ENCODE results near the gene TIMM10.
A peak's percentile ranks its signal among the peaks of the same experiment; 100 is the strongest.
"Not testable (repeated sequence)": the region's sequence is repeated elsewhere in the genome, so short reads cannot be mapped to it uniquely, and the experiment has no call there.

The TIMM10 gene

GRCh38 chr11:57542582-57542981, 12.0 kb upstream of the TIMM10 start:
- DNase-seq (ENCODE audit: low spot score) (no peak), FAIRE-seq (no peak)

GRCh38 chr11:57541169-57541568, 10.6 kb upstream of the TIMM10 start:
- FAIRE-seq (no peak), DNase-seq (ENCODE audit: low spot score) (no peak)

GRCh38 chr11:57539342-57539741, 8.8 kb upstream of the TIMM10 start:
- no peak for DNase-seq (ENCODE audit: low spot score)
- FAIRE-seq, result peak; percentile 23

GRCh38 chr11:57536947-57537619, 6.5 kb upstream of the TIMM10 start, which contains the start of gene SMTNL1:
SMTNL1 (plus strand) TSS chr11:57537595; CDS start chr11:57542643, 5,048 bp downstream.
- DNase-seq (ENCODE audit: low spot score), result no peak
- no peak for FAIRE-seq

GRCh38 chr11:57534449-57534848, 3.9 kb upstream of the TIMM10 start:
- not testable (repeated sequence) for DNase-seq (ENCODE audit: low spot score); FAIRE-seq

GRCh38 chr11:57530215-57530595, 349 bp downstream of the TIMM10 start:
- DNase-seq (ENCODE audit: low spot score) (no peak), FAIRE-seq (no peak)

- DNase-seq (ENCODE audit: low spot score) (no peak), FAIRE-seq (no peak)
Measured at GRCh38 chr11:57529012-57529411, 1.5 kb downstream of the TIMM10 start.

GRCh38 chr11:57527056-57527631, 3.4 kb downstream of the TIMM10 start:
- FAIRE-seq, result no peak
- DNase-seq (ENCODE audit: low spot score), result peak; percentile 46

- FAIRE-seq, result no peak
- no peak for DNase-seq (ENCODE audit: low spot score)
Measured at GRCh38 chr11:57523419-57523818, 7.1 kb downstream of the TIMM10 start.

- FAIRE-seq (no peak), DNase-seq (ENCODE audit: low spot score) (no peak)
Measured at GRCh38 chr11:57521116-57521515, 9.4 kb downstream of the TIMM10 start.

GRCh38 chr11:57516061-57516443, 14.5 kb downstream of the TIMM10 start:
- FAIRE-seq (no peak), DNase-seq (ENCODE audit: low spot score) (no peak)

- no peak for FAIRE-seq
- DNase-seq (ENCODE audit: low spot score), result peak; percentile 77
Measured at GRCh38 chr11:57515332-57516060, 15.1 kb downstream of the TIMM10 start, which contains the start of gene SLC43A1. SLC43A1 (minus strand) TSS chr11:57515702; CDS start chr11:57514111, 1,591 bp downstream.

- DNase-seq (ENCODE audit: low spot score) (peak; percentile 69), FAIRE-seq (no peak)
Measured at GRCh38 chr11:57514538-57515331, 15.8 kb downstream of the TIMM10 start.

- DNase-seq (ENCODE audit: low spot score), result no peak
- FAIRE-seq, result no peak
Measured at GRCh38 chr11:57513911-57514537, 16.5 kb downstream of the TIMM10 start.

GRCh38 chr11:57513452-57513795, 17.1 kb downstream of the TIMM10 start:
- no peak for FAIRE-seq
- no peak for DNase-seq (ENCODE audit: low spot score)

GRCh38 chr11:57512646-57513451, 17.7 kb downstream of the TIMM10 start:
- FAIRE-seq (no peak), DNase-seq (ENCODE audit: low spot score) (no peak)

- DNase-seq (ENCODE audit: low spot score) (no peak), FAIRE-seq (no peak)
Measured at GRCh38 chr11:57511741-57512430, 18.7 kb downstream of the TIMM10 start.

- DNase-seq (ENCODE audit: low spot score) (no peak), FAIRE-seq (no peak)
Measured at GRCh38 chr11:57508341-57509170, 22.0 kb downstream of the TIMM10 start.

- FAIRE-seq (no peak), DNase-seq (ENCODE audit: low spot score) (no peak)
Measured at GRCh38 chr11:57506522-57506921, 24.0 kb downstream of the TIMM10 start.
